ENCODE results near the gene ANAPC10.

DNA sequence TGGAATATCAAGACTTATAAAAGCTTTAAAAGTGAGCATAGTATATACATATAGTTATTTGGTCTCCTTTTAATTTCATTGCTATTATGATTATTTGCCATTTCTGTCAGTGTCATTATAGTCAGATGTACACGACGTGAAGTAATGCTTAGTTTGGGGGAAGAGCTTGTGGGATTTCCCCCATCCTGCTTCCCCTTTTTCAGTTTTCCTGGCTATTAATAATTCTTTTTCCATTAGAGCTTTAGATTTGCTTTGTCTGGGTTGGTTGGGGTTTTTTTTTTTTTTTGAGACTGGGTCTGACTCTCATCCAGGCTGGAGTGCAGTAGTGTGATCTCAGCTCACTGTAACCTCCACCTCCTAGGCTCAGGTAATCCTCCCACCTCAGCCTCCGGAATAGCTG is 5.5 kb upstream of the ANAPC10 start:
- TF ChIP-seq, protein P1, sequence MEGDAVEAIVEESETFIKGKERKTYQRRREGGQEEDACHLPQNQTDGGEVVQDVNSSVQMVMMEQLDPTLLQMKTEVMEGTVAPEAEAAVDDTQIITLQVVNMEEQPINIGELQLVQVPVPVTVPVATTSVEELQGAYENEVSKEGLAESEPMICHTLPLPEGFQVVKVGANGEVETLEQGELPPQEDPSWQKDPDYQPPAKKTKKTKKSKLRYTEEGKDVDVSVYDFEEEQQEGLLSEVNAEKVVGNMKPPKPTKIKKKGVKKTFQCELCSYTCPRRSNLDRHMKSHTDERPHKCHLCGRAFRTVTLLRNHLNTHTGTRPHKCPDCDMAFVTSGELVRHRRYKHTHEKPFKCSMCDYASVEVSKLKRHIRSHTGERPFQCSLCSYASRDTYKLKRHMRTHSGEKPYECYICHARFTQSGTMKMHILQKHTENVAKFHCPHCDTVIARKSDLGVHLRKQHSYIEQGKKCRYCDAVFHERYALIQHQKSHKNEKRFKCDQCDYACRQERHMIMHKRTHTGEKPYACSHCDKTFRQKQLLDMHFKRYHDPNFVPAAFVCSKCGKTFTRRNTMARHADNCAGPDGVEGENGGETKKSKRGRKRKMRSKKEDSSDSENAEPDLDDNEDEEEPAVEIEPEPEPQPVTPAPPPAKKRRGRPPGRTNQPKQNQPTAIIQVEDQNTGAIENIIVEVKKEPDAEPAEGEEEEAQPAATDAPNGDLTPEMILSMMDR (conservative IDR thresholded peaks at IDR 0.05; ENCODE audit: low read depth, low read length): no peak
- TF ChIP-seq CEBPB (IDR thresholded peaks at IDR 0.05; ENCODE audit: low read depth, low read length) (no peak), RCOR1 (IDR thresholded peaks at IDR 0.05; ENCODE audit: insufficient replicate concordance, low read length) (no peak), POLR2A (IDR thresholded peaks at IDR 0.05; ENCODE audit: low read depth, low read length) (no peak), BHLHE40 (IDR thresholded peaks at IDR 0.05; ENCODE audit: low read depth, low read length) (no peak), FOS (IDR thresholded peaks at IDR 0.05; ENCODE audit: low read depth, low read length) (no peak), SMC3 (IDR thresholded peaks at IDR 0.05; ENCODE audit: low read depth, low read length) (no peak), NFE2L2 (IDR thresholded peaks at IDR 0.05; ENCODE audit: low read depth, low read length) (no peak), MXI1 (IDR thresholded peaks at IDR 0.05; ENCODE audit: borderline replicate concordance, low read depth, low read length) (no peak), RAD21 (IDR thresholded peaks at IDR 0.05; ENCODE audit: low read length) (no peak), MAZ (IDR thresholded peaks at IDR 0.05; ENCODE audit: borderline replicate concordance, low read depth, low read length) (no peak)
- TF ChIP-seq, protein P2, sequence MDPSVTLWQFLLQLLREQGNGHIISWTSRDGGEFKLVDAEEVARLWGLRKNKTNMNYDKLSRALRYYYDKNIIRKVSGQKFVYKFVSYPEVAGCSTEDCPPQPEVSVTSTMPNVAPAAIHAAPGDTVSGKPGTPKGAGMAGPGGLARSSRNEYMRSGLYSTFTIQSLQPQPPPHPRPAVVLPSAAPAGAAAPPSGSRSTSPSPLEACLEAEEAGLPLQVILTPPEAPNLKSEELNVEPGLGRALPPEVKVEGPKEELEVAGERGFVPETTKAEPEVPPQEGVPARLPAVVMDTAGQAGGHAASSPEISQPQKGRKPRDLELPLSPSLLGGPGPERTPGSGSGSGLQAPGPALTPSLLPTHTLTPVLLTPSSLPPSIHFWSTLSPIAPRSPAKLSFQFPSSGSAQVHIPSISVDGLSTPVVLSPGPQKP (IDR thresholded peaks at IDR 0.05; ENCODE audit: borderline replicate concordance, low read depth, low read length): no peak
- TF ChIP-seq, protein P3, sequence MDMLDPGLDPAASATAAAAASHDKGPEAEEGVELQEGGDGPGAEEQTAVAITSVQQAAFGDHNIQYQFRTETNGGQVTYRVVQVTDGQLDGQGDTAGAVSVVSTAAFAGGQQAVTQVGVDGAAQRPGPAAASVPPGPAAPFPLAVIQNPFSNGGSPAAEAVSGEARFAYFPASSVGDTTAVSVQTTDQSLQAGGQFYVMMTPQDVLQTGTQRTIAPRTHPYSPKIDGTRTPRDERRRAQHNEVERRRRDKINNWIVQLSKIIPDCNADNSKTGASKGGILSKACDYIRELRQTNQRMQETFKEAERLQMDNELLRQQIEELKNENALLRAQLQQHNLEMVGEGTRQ (IDR thresholded peaks at IDR 0.05; ENCODE audit: low read depth, low read length): no peak

Data from IMR-90 (cell line).